Posterior vena cava (tissue), 2 donors: ENCODE results near the gene LOXL4. TPM values are rescaled to one million over a fixed set of nuclear protein-coding genes. Genes with fewer than 3 reads are reported as not detected.
A peak's percentile ranks its signal among the peaks of the same experiment; 100 is the strongest.

ENCODE experiments used
- DNase-seq: peaks from one replicate; pipeline ENCODE4 v3.0.0-alpha.2; 2020; ENCODE audit warnings: low spot score
- intact Hi-C, 2 donors: fragments of 100-400 bp; cut with DNase I; formaldehyde crosslinking; loops; one replicate each; pipeline versions ENCODE4 v1.14.1 to v1.14.2; 2022 to 2023
- long read RNA-seq, 2 donors: library from polyadenylated mRNA; unstranded; transcript quantifications; one replicate each; pipeline ENCODE4 v2.0.0, GENCODE V29; 2020 to 2021
- total RNA-seq, 2 donors: library from RNA; stranded (reverse); fragmentation: NEBNext Ultra II Directional; extraction: Animal tissue kit (Norgen Biotek cat#: 25700); gene quantifications; one replicate each; pipeline ENCODE4 v1.2.1, GENCODE V29; 2021
- donor health status: DM: yes; HTN: yes; CAD: no.
- donor health status: DM: yes; HTN: yes; CAD: no.

The LOXL4 gene
- total RNA-seq, result 10 to 100 TPM in 1 of 2 donors, 1 to 10 TPM in 1; 7.6 to 10.9 TPM
- long read RNA-seq, donor 1, transcript LOXL4-201 (15 exons, 3,653 nt), result major isoform, 6 of 13 reads
- long read RNA-seq, donor 1, partial matches to known transcripts, result 1 of 13 reads
- long read RNA-seq, donor 1, other reads (novel, unspliced or antisense), result 6 of 13 reads
- long read RNA-seq, donor 2, transcript LOXL4-201 (15 exons, 3,653 nt), result major isoform, 12 of 28 reads
- long read RNA-seq, donor 2, partial matches to known transcripts, result 9 of 28 reads
- long read RNA-seq, donor 2, other reads (novel, unspliced or antisense), result 7 of 28 reads

DNA sequence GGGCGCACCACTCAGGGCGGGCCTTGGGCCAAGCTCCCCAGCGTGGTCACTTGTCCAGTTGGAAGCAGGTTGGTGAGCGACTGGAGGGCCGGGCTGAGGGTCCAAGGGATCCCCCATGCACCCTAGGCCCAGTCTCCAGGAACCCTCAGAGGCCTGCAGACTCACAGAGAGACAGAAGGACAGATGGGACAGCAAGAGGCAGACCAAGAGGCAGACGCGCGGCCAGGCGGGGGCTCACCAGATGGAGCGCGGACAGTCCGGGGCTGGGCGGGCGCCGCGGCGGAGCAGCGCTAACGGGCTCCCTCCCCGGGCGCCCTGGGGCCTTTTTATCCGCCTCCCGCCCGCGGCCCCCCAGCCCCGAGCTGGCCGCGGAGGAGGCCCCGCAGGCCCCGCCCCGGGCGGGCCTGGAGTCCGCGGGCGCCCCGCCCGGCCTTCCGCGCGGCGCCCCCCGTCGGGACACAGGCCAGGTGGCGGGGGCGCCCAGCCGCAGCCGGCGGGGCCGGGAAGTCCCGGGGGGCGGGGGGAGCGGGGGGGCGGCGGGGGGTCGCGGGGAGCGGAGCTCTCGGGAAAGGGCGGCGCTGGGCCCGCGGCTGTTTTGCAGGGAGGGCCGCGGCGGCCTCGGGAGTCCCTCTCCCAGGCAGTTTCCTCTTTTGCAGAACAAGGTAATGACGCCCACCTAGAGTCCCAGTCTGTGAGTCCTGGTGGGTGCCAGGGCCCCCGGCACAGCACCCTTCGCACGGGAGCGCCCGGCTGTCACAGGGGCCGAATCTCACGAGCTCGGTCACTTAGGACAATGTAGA, at the start of gene LOXL4:
Gene LOXL4 (minus strand): TSS at position 301 of the 800 bp plus-strand sequence. CDS start 5,175 bp downstream, outside the sequence.
- DNase-seq, result no peak
- intact Hi-C loops, result loop anchor here (1.0 to 10.0 kb wide), 2 partner anchors 40 to 47 kb away; no protein-coding TSS in a partner anchor

DNA sequence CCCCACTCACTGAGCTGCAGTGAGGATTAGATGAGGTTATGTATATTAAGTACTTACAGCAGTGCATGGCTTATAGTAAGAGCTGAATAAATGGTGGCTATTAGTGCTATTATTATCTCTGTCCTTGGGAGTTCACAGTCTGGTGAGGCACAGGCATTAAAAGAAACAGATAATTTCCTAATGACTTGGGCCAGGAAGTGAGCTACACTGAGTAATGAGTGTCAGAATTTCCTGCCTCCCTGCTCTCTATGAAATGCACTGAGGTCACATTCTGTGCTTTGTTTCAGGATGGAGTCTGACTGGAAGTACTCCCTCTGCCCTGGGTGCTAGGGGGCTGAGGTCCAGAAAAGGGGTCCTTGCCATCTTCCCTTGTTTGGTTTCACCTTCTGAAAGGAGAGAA, 48.7 kb upstream of the LOXL4 start:
- intact Hi-C loops, result loop anchor here in 1 of 2 donors (10.0 kb wide), 1 partner anchor 52 kb away; the partner anchor contains the start of gene LOXL4
- DNase-seq, result no peak

DNA sequence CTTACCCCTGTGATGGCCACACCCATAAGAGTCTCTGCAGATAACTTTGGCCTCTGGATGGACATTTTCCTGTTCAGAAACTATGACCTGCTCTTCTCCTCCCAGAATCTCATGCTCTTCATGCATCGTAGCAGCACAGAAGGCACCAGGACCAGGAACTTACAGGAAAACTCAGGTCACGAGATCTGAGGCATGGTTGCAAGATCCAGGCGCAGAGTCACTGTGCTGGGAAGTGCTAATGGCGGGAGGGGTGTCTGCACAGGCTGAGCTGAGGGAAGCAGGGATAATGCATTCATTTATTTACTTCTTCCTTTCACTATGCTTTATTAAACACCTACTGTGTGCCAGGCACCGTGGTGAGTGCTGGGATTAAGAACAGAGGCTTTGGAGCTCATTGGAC, 48.2 kb upstream of the LOXL4 start:
- intact Hi-C loops, result loop anchor here in 1 of 2 donors (10.0 kb wide), 1 partner anchor 51 kb away; the partner anchor contains the start of gene LOXL4
- DNase-seq, result no peak

DNA sequence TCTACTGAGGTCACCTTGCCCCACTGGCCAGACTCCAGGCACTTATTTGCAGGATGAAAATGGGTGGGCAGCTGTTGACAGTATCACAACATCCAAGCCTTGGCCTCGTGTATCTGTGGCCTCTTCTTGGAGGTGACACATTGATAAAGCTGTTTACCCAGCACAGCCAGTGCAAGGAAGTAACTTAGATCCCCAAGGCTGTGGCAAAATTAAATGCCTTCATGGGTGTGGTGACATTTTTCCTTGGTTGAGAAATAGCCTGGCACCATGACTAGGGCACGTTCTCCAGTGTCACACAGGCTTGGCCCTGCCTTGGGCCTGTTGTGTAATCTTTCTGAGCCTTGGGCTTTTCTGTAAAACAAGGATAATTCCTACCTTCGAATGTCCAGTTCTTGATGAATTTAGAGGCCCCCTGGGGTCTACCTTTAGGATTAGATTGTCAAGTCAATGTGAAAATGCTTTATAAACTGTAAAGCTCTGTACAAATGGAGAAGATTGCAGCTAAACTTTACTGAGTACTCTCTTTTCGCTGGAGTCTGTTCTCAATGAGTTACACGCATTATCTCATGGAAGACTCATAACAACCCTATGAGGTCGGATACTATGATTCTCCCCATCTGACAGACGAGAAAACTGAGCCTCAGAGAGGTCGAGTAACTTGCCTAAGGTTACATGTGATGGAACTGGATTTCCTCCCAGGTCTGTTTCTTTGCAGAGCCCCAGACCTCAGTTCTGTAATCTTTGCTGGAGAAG, 46.7 kb upstream of the LOXL4 start:
- no peak for DNase-seq
- intact Hi-C loops, result loop anchor here in 1 of 2 donors (10.0 kb wide), 1 partner anchor 50 kb away; the partner anchor contains the start of gene LOXL4

- DNase-seq, result no peak
- intact Hi-C loops, result loop anchor here in 1 of 2 donors (10.0 kb wide), 1 partner anchor 49 kb away; the partner anchor contains the start of gene LOXL4
These were observed 45.6 kb upstream of the LOXL4 start for GRCh38 chr10:98313598-98313997.

DNA sequence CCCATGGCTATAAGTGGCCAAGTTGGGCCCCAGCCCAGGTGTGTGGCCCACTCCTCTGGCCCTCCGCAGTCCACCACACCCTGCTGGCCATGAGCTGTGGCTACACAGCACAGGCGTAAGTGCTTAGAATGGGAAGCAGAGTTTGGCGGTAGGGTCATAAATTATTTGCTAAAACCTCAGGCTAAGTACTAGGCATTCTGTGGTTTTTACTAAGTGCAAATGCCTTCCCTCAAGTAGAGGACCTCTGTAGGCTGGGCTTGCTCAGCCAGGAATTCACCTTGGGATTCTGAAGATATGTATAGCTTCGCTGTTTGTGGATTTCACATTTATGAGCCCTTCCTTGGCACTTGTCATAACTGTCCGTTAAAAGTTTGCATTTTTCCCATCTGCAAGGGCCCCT, 44.8 kb upstream of the LOXL4 start:
- DNase-seq, result no peak
- intact Hi-C loops, result loop anchor here in 1 of 2 donors (10.0 kb wide), 1 partner anchor 48 kb away; the partner anchor contains the start of gene LOXL4

- no peak for DNase-seq
- intact Hi-C loops, result loop anchor here in 1 of 2 donors (10.0 kb wide), 1 partner anchor 48 kb away; the partner anchor contains the start of gene LOXL4
These were observed 44.4 kb upstream of the LOXL4 start for GRCh38 chr10:98312349-98312748.

DNA sequence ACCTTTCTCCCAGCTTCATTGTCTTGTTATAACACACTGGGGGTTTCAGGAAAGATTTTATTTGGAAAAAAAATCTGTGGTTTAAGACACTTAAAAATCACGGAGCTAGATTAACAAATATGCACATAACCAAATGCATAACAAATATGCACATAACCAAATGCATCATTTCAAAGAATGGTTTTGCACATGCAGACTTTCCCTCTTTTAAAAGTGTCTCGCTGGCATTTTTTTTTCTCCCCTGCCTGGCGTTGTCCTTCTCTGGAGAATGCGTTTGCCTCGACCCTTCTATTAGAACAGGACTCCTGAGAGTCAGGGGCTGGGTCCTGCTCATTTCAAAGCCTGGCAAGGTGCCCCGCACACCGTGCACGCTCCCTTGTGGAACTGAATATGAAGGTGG, 42.7 kb upstream of the LOXL4 start:
- intact Hi-C loops, result loop anchor here in 1 of 2 donors (10.0 kb wide), 1 partner anchor 46 kb away; the partner anchor contains the start of gene LOXL4
- no peak for DNase-seq

GRCh38 chr10:98309366-98310355, 41.7 kb upstream of the LOXL4 start:
- peak; percentile 89 for DNase-seq
- intact Hi-C loops, result loop anchor here in 1 of 2 donors (10.0 kb wide), 2 partner anchors 45 to 135 kb away; partner anchors contain the start of gene LOXL4

- no peak for DNase-seq
- intact Hi-C loops, result loop anchor here (1.0 to 10.0 kb wide), 2 partner anchors 42 to 134 kb away; no protein-coding TSS in a partner anchor
These were observed 40.8 kb upstream of the LOXL4 start for GRCh38 chr10:98308669-98309365.

DNA sequence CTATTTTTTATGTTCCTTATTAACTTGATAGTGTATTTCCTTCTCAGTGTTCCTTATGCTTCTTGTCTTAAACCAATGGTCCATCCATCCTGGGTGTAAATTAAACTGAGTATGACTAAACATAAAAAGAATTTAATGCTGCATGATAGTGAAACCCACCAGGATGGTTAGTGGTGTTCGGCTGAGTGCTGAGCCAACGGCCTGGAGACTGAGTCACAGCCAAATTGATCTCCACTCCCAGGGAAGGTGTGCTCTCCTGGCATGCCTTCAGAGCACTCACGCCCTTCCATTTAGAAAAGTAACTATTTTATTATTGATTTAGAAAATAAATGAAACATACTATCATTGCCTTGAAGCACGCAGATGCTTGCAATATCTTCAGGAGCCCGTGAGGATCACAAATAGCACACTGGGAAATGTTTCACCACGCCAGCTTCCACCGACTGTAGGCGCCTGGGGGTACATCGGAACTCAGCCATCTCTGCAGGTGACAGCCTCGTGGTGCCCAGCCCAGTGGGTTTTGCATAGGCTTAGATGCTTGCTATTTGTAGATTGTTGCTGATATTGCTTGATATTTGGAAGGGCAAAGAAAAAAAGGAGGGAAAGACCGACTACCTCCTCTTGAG, 40.0 kb upstream of the LOXL4 start:
- intact Hi-C loops, result loop anchor here (1.0 to 10.0 kb wide), 2 partner anchors 41 to 133 kb away; no protein-coding TSS in a partner anchor
- DNase-seq, result no peak

DNA sequence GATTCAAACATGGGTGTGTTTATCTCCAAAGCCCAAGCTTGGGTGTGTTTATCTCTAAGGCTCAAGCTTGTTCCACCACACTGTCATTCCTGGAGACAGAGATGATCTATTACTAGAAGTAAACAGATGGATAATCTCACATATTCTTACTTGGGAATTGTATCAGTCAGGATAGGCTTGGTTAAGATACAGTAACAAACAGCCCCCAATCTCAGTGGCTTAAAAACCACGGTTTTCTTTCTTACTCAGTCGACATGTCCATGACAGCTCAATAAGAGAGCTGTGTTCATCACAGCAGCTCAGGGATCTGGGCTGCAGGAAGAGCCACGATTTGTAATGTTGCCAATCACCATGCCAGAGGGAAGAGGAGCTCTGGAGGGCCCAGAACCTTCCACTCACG, 38.5 kb upstream of the LOXL4 start:
- no peak for DNase-seq
- intact Hi-C loops, result loop anchor here in 1 of 2 donors (10.0 kb wide), 1 partner anchor 132 kb away; no protein-coding TSS in a partner anchor

DNA sequence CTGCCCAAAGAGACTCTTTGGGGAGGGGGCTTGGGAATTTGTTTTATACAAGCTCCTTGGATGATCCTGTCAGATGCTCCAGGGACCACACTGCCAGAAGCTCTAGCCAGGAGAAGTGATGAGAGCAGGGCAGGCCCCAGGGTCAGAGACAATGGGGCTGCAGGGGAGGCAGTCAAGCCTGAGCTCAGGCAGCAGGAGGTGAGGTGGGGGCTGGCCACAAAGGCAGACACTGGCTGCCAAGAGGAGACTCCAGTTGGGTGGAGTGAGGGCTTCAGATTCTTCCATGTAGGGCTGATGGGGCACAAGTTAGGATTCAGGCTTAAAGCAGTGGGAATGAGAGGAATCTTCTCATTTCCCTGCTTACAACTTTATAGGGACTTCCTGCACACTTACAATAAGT, 35.6 kb upstream of the LOXL4 start:
- intact Hi-C loops, result loop anchor here in 1 of 2 donors (10.0 kb wide), 1 partner anchor 129 kb away; no protein-coding TSS in a partner anchor
- DNase-seq, result no peak

GRCh38 chr10:98302741-98303365, 34.9 kb upstream of the LOXL4 start:
- no peak for DNase-seq
- intact Hi-C loops, result loop anchor here in 1 of 2 donors (10.0 kb wide), 1 partner anchor 128 kb away; no protein-coding TSS in a partner anchor

- intact Hi-C loops, result loop anchor here in 1 of 2 donors (10.0 kb wide), 1 partner anchor 127 kb away; no protein-coding TSS in a partner anchor
These were observed 33.8 kb upstream of the LOXL4 start for GRCh38 chr10:98301664-98302319.

More at GRCh38 chr10:98301664-98302319, 33.8 kb upstream of the LOXL4 start:
- no peak for DNase-seq
